K562 (cell line): ENCODE measurements around the gene ABCC10. TPM values are rescaled to one million over a fixed set of nuclear protein-coding genes. Genes with fewer than 3 reads are reported as not detected.

Source experiments
- BMI1 ChIP-seq: fragments of 150-350 bp; IDR thresholded peaks from 2 replicates; pipeline ENCODE4 v1.6.1; 2014; ENCODE audit warnings: low read length
- CBX1 ChIP-seq: sonication (generic); IDR thresholded peaks from 2 replicates; pipeline ENCODE4 v1.6.1; 2016; ENCODE audit warnings: antibody characterized with exemption, low read depth, mild to moderate bottlenecking
- CXXC5 ChIP-seq: fragments of 250-450 bp; sonication (Bioruptor Pico); IDR thresholded peaks from 2 replicates; pipeline ENCODE4 v1.8.0; 2022; ENCODE audit warnings: inconsistent platforms, mild to moderate bottlenecking, moderate library complexity
- DACH1 ChIP-seq: fragments of 450-650 bp; IDR thresholded peaks from 2 replicates; pipeline ENCODE4 v1.6.1; 2018; ENCODE audit not compliant: partially characterized antibody
- FOXK1 ChIP-seq: sonication (generic); formaldehyde crosslinking; IDR thresholded peaks from 2 replicates; pipeline ENCODE4 v1.8.0; 2022; ENCODE audit warnings: missing genetic modification reagents, mild to moderate bottlenecking, borderline replicate concordance
- GATAD2A ChIP-seq: fragments of 450-650 bp; IDR thresholded peaks from 2 replicates; pipeline ENCODE4 v1.6.1; 2017
- GTF2E2 ChIP-seq: fragments of 200-800 bp; sonication (Bioruptor generic); IDR thresholded peaks from 2 replicates; pipeline ENCODE4 v1.6.1; 2016; ENCODE audit warnings: missing genetic modification characterization, missing compliant biosample characterization
- HDAC1 ChIP-seq, 2 experiments: fragments of 450-650 bp; IDR thresholded peaks; 2 replicates each; pipeline ENCODE4 v1.6.1; 2016 to 2017; ENCODE audit warnings: inconsistent platforms in 1 of 2, mild to moderate bottlenecking in 1 of 2, moderate library complexity in 1 of 2
- LARP7 ChIP-seq: fragments of 450-650 bp; IDR thresholded peaks from 2 replicates; pipeline ENCODE4 v1.6.1; 2016
- NR3C1 ChIP-seq: sonication (generic); formaldehyde crosslinking; IDR thresholded peaks from 2 replicates; pipeline ENCODE4 v1.8.1; 2022; ENCODE audit warnings: missing genetic modification reagents
- REST ChIP-seq, 2 experiments: fragments of 450-650 bp; formaldehyde crosslinking in 1 of 2; IDR thresholded peaks; 2 replicates each; pipeline versions ENCODE4 v1.4.0 to v1.6.1; 2014 to 2020; ENCODE audit warnings: mild to moderate bottlenecking in 2 of 2, borderline replicate concordance in 1 of 2, low read depth in 1 of 2
- RHOXF2B ChIP-seq: fragments of 250-450 bp; sonication (Bioruptor Pico); conservative IDR thresholded peaks from 2 replicates; pipeline ENCODE4 v1.5.1; 2021
- SIN3A ChIP-seq, 2 experiments: fragments of 150-350 bp in 1 of 2; IDR thresholded peaks; 2 replicates each; pipeline ENCODE4 v1.6.1; 2011 to 2016; ENCODE audit warnings: borderline replicate concordance in 2 of 2, low read depth in 2 of 2, low read length in 2 of 2, mild to moderate bottlenecking in 2 of 2, moderate library complexity in 2 of 2; ENCODE audit not compliant: control insufficient read depth in 1 of 2
- SRSF7 ChIP-seq: fragments of 200-400 bp; formaldehyde crosslinking; optimal IDR thresholded peaks from 2 replicates; pipeline ENCODE3; 2017; ENCODE audit warnings: mild to moderate bottlenecking, low read depth, low read length
- SUPT5H ChIP-seq: fragments of 450-650 bp; IDR thresholded peaks from 2 replicates; pipeline ENCODE4 v1.6.1; 2016
- TRIM24 ChIP-seq, 2 experiments: fragments of 450-650 bp; IDR thresholded peaks; 2 replicates each; pipeline ENCODE4 v1.6.1; 2016
- ZBTB26 ChIP-seq: fragments of 450-650 bp; formaldehyde crosslinking; IDR thresholded peaks from 2 replicates; pipeline ENCODE4 v1.4.0; 2022; ENCODE audit warnings: missing genetic modification characterization
- ZEB2 ChIP-seq: fragments of 450-650 bp; IDR thresholded peaks from 2 replicates; pipeline ENCODE4 v1.6.1; 2016
- polyA plus RNA-seq, 8 experiments: library from polyadenylated mRNA; depleted of rRNA in 4 of 8; stranded (reverse) in 5 of 8; unstranded in 3 of 8; fragments of >200 nt; fragmentation: Nextera tagmentation in 2 of 8; fragmentation: Illumina TruSeq in 1 of 8; extraction: Ambion mirVana in 2 of 8; extraction: Trizol in 1 of 8; gene quantifications; 2 replicates each; pipeline versions ENCODE4 v1.2.1 to v1.2.3, GENCODE V29; 2011 to 2014; ENCODE audit warnings: inconsistent platforms in 1 of 8, missing spikeins in 1 of 8
- total RNA-seq, 7 experiments: library from RNA; depleted of rRNA in 6 of 7; stranded (reverse); fragments of >200 nt in 6 of 7; fragmentation: Illumina TruSeq in 2 of 7; extraction: Trizol in 2 of 7; gene quantifications; 2 replicates each; pipeline versions ENCODE4 v1.2.1 to v1.2.3, GENCODE V29; 2011 to 2021; ENCODE audit warnings: low replicate concordance in 1 of 7

ABCC10 gene
- total and polyA plus RNA-seq, 9 of the 15 experiments (the other 6 are each of a cell fraction or from before 2014, with no cell fraction given), result 2.4 to 29.1 (median 13.7) TPM

- peak in 1 of 2 experiments; percentile 85; a peak in 2 of 4 replicates for TF ChIP-seq HDAC1 (IDR thresholded peaks at IDR 0.05)
- no peak for TF ChIP-seq BMI1
- TF ChIP-seq TRIM24 (IDR thresholded peaks at IDR 0.05), result peak in 1 of 2 experiments; percentile 53; a peak in 1 of 4 replicates
- no peak for TF ChIP-seq SRSF7
- TF ChIP-seq ZEB2, result 0 out of 2 replicates have a peak, but pooled peaks have one; percentile 34
- no peak for TF ChIP-seq ZBTB26 (CRISPR knock-in tag)
- TF ChIP-seq NR3C1, result no peak
- TF ChIP-seq RHOXF2B, result no peak
- peak; percentile 12 for TF ChIP-seq DACH1
- TF ChIP-seq CBX1, result 0 out of 2 replicates have a peak, but pooled peaks have one; percentile 34
- TF ChIP-seq GTF2E2 (tag), result no peak
- peak in 1 of 2 experiments; percentile 41; a peak in 2 of 4 replicates for TF ChIP-seq SIN3A (IDR thresholded peaks at IDR 0.05; ENCODE audit: borderline replicate concordance in 2 of 2, control insufficient read depth in 1 of 2, low read depth in 2 of 2, low read length in 2 of 2)
- TF ChIP-seq CXXC5 (CRISPR knock-in tag), result peak; percentile 56
- TF ChIP-seq LARP7, result 0 out of 2 replicates have a peak, but pooled peaks have one; percentile 52
- 0 out of 2 replicates have a peak, but pooled peaks have one; percentile 34 for TF ChIP-seq SUPT5H
- TF ChIP-seq REST (IDR thresholded peaks at IDR 0.05; ENCODE audit: borderline replicate concordance), result peak; percentile 83; the same call in 1 of the 2 replicates
- TF ChIP-seq REST (CRISPR knock-in tag; IDR thresholded peaks at IDR 0.05; ENCODE audit: low read depth), result no peak
- TF ChIP-seq FOXK1 (CRISPR knock-in tag), result no peak
- TF ChIP-seq GATAD2A, result peak; percentile 65; the same call in 1 of the 2 replicates
Observed at GRCh38 chr6:43454696-43455530, 27.6 kb downstream of the ABCC10 start (continued).
